ENCODE measurements around the gene RIMBP2.

DNA sequence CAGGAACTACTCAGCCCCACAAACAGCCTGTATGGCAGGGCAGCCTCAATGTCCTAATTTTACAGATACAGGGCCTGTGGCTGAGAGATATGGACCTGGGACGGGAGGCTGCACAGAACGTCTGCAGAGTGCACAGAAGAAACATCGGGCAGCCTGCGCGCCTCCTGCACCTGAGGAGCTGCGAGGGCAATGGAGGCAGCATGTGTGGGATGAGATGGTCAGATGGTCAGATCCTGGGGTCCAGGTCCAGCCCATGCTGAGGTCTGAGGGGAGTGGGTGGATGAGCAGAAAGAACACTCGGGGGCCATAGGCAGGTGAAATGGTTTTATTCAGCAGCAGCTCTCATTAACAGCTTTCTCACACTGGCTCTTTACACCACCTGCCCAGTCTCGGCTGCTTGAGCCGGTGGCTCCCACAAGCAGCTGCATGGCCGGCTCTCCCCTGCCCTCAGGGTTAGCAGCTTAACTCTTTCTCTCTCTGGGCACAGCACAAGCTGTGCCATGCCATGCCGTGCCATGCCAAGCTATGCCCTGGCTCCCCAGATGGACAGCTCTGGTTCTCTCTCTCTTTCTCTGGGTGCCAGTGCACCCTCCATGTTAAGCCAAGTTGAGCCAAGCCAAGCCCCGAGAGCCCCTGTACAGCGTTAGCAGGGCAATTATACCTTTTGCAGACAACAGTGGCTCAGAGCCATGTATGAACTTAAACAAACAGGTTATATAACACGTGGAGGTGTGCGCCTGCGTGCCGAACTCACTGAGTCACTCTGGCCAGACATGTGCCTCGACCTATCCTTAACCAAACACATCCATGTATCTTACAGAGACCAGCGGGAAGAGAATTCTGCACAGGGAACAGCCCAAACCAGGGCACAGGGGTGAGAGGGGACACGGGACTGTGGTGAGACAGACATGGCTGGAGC lies 47.6 kb downstream of the RIMBP2 start:
- TF ChIP-seq POLR2AphosphoS5 (IDR thresholded peaks at IDR 0.05; ENCODE audit: low read depth, low read length) (no peak), CTCF (IDR thresholded peaks at IDR 0.05) (no peak), MEF2A (IDR thresholded peaks at IDR 0.05; ENCODE audit: borderline replicate concordance, low read depth) (no peak), YY1 (IDR thresholded peaks at IDR 0.05; ENCODE audit: low read depth) (no peak)

Data from SK-N-SH (cell line).